HG02642 (cell line): ENCODE data around the gene PRMT1.

Source experiments
- ATAC-seq: cut with Tn5 transposase; IDR thresholded peaks from one replicate; pipeline ENCODE4 v1.9.1; 2021; ENCODE audit warnings: mild to moderate bottlenecking; ENCODE audit not compliant: unreplicated experiment, poor library complexity

Gene PRMT1

DNA sequence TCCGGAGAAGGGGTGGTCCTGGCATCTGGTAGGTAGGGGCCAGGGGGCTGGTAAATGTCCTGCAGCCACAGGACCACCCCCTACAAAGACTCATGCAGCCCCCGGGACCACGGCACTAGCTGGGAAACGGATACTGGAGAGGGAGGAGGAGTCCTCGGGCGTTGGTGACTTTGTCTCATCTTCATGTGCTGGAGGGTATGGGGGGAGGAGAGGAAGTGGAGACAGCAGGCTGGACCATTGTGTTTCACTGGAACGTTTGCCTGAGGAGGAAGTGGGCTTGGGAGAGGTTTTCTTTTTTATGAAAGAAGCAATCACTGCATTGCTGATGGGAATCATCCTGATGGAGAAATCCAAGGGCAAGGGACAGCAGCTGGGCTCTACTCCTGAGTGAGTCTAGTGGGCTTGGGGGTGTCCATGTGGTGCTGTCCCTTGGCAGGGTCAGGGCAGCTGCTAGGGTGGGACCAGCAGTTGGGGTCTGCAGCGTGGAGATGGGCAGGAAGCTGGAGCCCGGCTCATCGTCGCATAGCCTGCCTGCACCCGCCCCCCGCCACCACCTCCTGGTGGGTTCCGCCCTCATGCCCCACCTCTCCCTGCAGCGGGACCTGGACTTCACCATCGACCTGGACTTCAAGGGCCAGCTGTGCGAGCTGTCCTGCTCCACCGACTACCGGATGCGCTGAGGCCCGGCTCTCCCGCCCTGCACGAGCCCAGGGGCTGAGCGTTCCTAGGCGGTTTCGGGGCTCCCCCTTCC lies 10.7 kb downstream of the PRMT1 start:
- ATAC-seq, result no peak

DNA sequence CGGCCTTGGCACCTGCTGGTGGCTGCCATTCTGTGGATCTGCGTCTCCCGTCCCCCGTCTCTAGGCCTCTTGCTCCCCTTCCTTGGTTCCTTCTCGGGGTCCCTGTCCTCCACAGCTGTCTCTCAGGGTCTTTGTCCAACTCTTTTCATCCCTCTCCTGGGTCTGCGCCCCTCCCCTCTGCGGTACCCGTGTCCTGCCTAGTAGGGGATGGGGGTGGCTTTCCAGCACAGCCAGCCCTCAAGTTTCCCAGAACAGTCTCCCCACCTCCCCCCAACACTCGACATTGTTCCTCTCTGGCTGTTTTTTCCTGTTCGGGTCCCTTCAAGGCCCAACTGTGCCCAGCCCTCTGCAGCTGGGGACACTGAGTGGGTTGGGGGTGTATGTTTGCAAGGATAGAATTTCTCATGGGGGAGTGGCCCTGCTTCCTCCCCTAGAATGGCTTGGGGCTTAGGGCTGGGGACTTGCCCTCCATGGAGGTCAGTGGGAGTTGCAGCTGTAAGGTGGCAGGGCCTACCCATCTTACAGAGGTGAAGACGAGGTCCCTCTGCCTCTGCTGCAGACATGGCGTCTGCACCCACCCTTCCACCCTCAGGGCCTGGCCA lies 11.6 kb downstream of the PRMT1 start:
- no peak for ATAC-seq

DNA sequence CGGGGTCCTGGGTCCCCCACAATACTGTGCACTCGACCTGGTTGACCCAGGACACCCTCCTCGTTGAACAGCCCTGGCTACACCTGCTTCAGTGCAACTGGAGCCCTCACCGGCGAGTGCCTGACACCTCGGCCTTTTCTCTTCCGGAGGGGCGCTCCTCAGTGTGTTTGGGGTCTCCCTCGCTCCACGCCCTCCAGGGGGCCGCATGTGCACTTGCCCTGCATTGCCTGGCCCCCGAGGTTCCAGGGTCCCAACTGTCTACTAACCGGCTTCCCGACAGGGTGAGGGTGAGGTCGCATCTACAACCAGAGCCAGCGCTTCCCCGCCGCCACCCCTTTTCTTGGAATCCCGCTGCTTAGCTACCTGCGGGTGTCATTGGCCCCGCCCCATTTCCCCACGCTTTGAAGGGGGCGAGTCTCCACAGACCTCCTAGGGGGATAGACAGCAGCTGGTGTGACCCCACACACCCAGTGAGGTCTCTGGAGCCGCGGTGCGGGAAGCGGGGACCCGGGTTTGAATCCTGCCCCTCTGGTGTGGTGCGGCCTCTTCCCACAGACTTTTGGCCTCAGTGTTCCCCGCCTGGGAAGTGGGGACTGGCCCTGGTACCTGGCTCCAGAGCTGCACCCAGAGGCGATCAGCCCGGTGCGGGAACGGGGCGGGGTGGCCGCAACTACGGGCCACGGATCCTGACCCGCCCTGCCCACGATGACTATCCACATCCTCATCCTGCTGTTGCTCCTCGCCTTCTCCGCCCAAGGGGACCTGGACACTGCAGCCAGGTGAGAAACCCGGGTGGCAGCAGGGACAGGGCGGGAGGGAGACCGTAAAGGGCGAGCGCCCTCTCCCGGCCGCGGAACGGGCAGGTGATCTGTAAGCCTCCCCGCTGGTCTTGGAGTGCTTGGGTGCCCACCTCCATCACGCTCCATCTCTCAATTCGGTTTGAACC lies 12.3 kb downstream of the PRMT1 start, which contains the start of gene ADM5:
ADM5 (plus strand) TSS at position 462 of the 946 bp plus-strand sequence; CDS start at position 706, 244 bp downstream.
- no peak for ATAC-seq

DNA sequence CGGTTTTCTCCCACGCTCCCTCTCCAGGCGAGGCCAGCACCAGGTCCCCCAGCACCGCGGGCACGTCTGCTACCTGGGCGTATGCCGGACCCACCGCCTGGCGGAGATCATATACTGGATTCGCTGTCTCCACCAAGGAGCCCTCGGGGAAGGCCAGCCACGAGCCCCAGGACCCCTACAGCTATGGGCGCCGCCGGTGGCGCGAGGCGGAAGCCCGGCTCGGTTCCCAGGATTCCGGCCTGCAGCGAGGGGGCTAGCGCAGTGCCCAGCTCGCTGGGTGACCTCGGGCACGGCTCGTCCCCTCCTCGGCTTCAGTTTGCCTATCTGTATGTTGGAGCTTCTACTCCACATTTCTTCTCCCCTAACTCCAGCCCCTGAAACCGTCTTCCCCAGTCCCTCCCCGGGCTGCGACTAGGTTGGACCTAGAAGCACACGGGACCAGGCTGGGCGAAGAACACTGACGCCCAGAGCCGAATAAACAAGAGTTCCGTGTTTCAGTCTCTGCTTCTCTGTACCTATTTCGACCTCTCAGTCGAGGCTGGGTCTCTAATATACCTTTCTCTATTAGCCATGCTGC lies 13.1 kb downstream of the PRMT1 start:
- ATAC-seq, result no peak

DNA sequence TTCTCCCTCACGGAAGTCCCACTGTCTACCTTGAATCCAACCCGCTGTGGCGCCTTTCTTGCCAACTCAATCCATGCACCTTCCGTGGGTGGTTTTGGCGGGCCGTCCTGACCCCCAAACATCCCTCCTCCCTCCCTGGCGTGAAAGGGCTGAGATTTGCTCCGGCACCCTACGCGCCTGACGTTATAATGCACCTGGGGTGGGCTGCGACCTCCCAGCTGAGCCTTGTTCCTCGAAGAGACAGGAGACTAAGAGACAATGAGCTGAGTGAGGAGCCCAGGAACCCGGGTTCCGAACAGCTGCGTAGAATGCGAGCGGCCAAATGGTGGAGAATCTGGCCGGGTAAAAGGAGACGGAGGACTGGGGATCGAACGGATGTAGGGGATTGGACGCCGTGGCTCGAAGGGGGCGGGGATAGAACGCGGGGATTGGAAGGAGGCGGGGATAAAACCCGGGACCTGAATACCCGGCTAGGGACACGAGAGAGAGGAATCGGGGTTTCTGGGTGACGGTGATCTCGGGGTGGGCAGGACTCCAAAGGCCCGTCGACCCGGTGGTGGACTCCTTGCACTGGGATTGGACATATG lies 13.7 kb downstream of the PRMT1 start, which contains the start of gene CPT1C:
CPT1C (plus strand) TSS at position 461 of the 587 bp plus-strand sequence. CDS start 1,137 bp downstream, outside the sequence.
- ATAC-seq, result no peak

DNA sequence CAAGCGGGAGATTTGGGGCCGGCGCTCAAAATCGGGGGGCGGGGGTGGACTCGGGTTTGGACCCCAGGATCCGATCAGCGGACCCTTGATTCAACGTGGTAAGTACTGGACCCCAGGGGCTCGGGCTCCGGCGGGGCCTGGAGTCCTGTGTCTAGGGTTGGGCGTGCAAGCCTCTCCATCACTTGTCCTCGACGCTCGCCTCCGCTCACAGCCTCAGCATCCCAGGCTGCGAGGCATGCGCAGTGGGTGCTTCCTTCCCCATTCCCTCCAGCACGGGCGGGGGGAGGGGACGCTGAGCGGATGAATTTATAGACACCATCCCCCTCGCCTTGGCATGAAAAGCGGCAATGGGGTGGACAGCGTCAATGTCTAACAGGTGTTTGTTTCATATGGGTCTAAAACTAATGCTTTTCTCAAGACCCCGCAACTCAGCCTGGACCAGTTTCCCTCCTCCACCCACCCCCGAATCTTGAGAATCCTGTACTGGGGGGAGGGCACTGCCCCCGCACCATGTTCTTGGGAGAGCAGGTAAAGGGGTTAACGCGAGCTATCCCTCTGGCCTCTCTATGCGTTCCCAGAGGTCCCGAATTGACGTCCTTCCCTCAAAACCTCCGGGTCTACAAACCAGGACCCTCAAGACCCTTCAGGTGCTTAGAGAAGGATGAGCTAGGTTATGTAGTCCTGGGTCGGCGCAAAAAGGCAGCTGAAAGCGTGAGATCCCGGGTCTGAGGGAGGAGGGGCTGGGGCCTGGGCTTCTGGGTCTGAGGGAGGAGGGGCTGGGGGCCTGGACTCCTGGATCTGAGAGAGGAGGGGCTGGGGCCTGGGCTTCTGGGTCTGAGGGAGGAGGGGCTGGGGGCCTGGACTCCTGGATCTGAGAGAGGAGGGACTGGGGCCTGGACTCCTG lies 14.4 kb downstream of the PRMT1 start:
- ATAC-seq, result no peak

DNA sequence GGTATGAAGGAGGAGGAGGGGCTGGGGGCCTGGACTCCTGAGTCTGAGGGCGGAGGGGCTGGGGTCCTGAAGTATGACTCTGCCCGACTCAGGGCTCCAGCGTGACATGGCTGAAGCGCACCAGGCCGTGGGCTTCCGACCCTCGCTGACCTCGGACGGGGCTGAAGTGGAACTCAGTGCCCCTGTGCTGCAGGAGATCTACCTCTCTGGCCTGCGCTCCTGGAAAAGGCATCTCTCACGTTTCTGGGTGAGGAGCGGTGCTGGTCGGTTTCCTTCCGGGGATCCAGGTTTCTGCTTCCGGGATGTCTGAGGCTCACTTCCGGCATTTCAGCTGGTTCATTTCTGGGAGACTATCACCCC lies 15.1 kb downstream of the PRMT1 start:
- no peak for ATAC-seq

DNA sequence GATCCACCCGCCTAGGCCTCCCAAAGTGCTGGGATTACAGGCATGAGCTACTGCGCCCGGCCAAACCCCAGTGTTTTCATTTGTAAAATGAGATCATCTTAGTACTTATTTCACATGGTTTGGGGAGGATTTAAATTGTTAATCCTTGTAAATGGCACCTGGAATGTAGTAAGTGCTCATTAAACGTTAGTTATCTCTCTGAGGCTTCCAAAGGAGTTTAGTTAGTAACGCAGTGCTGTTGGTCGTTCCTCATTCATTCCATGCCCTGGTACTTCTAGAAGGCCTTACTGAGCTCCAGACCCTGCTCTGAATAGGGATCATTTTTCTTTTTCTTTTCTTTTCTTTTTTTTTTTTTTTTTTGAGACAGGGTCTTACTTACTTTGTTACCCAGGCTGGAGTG lies 19.0 kb downstream of the PRMT1 start:
- no peak for ATAC-seq

DNA sequence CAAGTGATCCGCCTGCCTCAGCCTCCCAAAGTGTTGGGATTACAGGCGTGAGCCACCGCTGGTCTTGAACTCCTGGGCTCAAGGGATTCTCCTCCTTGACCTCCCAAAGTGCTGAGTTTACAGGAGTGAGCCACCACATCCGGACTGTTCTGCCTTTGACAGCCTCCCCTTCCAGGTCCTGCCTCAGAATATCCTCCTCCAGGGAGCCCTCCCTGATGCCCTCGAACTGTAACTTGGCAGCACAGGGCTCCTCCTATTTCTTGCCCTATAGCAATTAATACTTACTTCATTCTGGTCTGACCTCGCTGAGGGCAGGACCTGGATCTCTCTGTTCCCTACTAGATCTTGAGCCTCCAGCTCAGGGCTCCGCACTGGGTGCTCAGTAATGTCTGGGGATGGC lies 19.8 kb downstream of the PRMT1 start:
- no peak for ATAC-seq

DNA sequence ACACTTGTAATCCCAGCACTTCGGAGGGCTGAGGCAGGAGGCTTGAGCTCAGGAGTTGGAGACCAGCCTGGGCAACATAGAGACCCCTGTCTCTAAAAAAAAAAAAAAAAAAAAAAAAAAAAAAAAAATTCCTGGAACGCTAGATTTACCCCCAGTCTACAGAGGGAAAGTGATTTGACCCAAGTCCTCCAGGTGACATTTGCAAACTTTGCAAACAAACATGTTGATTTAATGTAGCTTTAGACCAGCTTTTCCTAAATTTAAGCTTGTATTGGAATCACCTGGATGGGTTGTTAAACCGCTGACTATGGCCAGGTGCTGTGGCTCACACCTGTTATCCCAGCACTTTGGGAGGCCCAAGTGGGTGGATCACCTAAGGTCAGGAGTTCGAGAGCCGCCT lies 22.3 kb downstream of the PRMT1 start:
- no peak for ATAC-seq

DNA sequence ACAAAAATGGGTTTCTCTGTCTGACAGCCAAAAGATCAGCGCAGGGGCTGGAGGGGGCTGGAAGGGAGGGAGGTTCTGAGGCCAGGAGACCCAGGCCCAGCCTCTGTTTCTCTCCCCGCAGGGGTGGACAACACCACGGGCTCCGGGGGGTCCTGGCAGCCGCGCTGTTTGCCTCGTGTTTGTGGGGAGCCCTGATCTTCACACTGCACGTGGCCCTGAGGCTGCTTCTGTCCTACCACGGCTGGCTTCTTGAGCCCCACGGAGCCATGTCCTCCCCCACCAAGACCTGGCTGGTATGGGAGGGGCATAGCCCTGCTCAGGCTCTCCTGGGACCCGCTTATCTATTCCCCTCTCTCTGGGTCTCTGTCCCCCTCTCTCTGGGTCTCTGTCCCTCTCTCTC lies 23.5 kb downstream of the PRMT1 start:
- ATAC-seq, result no peak

DNA sequence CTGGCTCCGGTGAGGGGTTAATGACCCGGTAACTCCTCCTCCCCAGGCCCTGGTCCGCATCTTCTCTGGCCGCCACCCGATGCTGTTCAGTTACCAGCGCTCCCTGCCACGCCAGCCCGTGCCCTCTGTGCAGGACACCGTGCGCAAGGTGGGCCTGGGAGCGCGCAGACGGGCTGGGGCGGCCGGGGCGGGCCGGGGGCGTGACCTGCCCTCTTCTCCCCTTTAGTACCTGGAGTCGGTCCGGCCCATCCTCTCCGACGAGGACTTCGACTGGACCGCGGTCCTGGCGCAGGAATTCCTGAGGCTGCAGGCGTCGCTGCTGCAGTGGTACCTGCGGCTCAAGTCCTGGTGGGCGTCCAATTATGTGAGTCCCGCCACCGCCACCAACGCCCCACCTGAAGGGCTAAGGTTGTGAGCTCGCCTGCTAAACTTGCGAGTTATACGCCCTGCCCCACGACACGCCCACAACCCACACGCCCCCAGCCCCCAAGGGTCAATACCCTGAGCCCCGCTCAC lies 24.3 kb downstream of the PRMT1 start:
- no peak for ATAC-seq

DNA sequence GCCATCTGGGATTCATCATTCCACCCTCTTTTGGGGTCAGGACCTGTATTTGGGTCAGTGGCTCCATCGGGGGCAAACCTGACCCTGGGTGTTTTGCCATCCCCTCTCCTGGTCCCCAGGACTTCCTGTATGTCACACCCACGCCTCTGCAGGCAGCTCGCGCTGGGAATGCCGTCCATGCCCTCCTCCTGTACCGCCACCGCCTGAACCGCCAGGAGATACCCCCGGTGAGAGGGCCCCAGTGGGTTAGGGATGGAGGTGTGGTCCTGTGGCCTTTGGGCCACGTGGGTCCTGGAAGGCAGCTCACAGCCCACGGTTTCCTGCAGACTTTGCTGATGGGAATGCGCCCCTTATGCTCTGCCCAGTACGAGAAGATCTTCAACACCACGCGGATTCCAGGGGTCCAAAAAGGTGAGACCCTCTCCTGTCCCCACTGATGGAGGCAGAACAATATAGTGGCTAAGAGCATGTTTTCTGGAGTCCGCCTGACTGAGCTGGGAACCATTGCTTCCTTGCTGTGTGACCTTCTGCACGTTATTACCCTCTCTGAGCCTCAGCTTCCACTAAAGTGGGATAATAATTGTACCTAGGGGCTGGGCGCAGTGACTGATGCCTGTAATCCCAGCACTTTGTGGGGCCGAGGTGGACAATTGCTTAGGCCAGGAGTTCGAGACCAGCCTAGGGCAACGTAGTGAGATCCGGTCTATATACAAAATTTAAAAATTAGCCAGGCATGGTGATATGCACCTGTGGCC lies 28.0 kb downstream of the PRMT1 start:
- ATAC-seq, result no peak

DNA sequence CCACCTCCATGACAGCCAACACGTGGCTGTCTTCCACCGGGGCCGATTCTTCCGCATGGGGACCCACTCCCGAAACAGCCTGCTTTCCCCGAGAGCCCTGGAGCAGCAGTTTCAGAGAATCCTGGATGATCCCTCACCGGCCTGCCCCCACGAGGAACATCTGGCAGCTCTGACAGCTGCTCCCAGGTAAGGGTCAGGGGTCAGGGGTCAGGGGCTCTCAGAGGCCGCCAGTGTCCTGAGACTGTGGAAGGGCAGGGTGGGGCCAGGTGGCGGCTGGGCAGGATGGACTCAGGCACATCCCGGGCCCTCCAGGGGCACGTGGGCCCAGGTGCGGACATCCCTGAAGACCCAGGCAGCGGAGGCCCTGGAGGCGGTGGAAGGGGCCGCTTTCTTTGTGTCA lies 28.8 kb downstream of the PRMT1 start:
- no peak for ATAC-seq

DNA sequence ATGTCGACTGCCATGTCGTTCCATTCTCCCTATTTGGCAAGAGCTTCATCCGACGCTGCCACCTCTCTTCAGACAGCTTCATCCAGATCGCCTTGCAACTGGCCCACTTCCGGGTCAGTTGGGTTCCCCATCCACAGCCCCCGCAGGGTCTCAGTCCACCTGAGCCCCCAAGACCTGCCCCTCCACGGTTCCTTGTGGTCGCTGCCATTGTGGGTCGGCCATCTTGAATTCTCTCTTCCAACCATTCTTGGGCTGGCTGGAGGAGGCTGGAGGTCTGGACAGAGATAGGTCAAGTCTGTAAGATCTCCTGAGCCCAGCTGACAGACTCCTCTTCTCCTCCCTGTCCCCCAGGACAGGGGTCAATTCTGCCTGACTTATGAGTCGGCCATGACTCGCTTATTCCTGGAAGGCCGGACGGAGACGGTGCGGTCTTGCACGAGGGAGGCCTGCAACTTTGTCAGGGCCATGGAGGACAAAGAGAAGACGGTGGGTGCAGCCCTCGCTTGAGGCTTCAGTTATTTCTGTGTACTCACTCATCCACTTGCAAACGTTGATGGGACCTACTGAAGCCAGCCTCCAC lies 33.4 kb downstream of the PRMT1 start:
- no peak for ATAC-seq

DNA sequence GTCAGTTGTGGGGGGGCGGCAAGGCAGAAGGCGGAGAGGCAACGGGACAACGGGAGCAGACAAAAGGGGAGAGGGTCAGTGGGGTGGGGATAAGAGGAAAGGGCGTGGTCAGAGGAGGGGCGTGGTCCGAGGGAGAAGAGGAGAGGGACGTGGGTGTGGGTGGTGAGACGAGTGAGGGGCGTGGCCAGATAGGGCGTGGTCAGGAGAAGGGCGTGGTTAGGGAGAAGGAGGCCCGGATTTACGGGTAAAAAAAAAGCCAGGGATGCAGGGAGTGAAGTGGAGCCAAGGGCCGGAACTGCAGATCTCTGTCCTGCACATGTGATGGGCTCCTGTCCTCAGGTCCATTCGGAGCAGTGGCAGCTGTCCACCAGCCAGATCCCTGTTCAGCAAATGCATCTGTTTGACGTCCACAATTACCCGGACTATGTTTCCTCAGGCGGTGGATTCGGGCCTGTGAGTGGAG lies 35.4 kb downstream of the PRMT1 start:
- no peak for ATAC-seq

DNA sequence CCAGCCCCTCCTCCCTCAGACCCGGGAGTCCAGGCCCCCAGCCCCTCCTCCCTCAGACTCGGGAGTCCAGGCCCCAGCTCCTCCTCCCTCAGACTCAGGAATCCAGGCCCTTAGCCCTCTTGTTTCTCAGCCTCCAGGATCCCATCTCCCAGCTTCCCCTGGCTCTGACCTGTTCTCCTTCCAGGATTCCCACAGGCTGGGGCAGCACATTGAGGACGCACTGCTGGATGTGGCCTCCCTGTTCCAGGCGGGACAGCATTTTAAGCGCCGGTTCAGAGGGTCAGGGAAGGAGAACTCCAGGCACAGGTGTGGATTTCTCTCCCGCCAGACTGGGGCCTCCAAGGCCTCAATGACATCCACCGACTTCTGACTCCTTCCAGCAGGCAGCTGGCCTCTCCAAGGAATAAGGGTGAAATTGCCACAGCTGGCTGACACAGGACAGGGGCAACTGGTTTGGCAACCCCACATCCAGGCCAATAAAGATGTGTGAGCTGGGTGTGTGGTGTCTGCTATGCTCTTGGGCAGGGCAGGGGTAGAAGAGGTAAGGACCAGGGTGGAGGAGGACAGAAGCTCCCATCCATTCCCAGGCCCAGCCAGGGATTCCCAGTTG lies 36.3 kb downstream of the PRMT1 start:
- no peak for ATAC-seq
